Stomach (tissue), 4 donors: Measurements from ENCODE around the gene POLR2L.

Experiments
- POLR2AphosphoS5 ChIP-seq, 3 donors: sonication (generic); formaldehyde crosslinking; IDR thresholded peaks; one replicate each; pipeline ENCODE4 v1.6.1; 2016; ENCODE audit warnings: antibody characterized with exemption in 3 of 3
- TF ChIP-seq, protein P1 (sequence below), 7 experiments: fragments of 450-650 bp in 4 of 7; fragments of 200-600 bp in 3 of 7; sonication (generic) in 3 of 7; IDR thresholded peaks; one replicate each; pipeline ENCODE4 v1.5.1; 2016 to 2019; ENCODE audit warnings: antibody characterized with exemption in 7 of 7, control low read depth in 2 of 7, mild to moderate bottlenecking in 1 of 7

DNA sequence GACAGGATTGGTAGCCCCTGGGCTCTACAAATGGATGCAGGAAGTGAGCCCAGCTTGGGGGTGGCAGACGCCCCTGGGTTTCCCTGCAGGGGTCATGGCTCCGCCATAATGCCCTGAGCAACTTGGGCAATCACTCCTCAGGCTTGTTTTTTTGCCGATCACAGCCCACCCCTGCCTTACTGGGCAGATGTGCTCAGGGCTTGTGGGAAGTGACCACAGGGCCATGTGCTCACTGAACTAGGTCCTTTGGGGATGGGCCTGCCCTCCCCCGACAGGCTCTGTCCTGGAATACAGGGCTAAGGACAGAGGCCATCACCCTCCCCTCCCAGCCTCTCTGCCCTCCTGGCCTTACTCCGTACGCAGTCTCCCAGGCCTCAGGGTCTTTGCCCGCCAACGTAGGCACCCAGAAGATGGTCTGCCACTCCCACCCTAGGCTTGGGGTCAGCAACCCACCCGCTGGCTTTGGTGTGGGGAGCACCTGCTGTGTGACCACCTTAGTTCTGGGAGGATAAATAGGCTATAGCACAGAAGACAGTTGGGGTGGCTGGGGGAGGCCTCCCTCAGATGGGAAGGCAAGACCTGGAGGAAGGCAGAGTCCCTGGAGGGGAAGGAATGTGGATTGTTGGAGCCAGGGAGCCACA, 28.8 kb downstream of the POLR2L start:
- TF ChIP-seq POLR2AphosphoS5 (IDR thresholded peaks at IDR 0.05): no peak
- TF ChIP-seq, protein P1, sequence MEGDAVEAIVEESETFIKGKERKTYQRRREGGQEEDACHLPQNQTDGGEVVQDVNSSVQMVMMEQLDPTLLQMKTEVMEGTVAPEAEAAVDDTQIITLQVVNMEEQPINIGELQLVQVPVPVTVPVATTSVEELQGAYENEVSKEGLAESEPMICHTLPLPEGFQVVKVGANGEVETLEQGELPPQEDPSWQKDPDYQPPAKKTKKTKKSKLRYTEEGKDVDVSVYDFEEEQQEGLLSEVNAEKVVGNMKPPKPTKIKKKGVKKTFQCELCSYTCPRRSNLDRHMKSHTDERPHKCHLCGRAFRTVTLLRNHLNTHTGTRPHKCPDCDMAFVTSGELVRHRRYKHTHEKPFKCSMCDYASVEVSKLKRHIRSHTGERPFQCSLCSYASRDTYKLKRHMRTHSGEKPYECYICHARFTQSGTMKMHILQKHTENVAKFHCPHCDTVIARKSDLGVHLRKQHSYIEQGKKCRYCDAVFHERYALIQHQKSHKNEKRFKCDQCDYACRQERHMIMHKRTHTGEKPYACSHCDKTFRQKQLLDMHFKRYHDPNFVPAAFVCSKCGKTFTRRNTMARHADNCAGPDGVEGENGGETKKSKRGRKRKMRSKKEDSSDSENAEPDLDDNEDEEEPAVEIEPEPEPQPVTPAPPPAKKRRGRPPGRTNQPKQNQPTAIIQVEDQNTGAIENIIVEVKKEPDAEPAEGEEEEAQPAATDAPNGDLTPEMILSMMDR (IDR thresholded peaks at IDR 0.05): no peak
